Measurements from ENCODE around the gene VIT.

Gene VIT

DNA sequence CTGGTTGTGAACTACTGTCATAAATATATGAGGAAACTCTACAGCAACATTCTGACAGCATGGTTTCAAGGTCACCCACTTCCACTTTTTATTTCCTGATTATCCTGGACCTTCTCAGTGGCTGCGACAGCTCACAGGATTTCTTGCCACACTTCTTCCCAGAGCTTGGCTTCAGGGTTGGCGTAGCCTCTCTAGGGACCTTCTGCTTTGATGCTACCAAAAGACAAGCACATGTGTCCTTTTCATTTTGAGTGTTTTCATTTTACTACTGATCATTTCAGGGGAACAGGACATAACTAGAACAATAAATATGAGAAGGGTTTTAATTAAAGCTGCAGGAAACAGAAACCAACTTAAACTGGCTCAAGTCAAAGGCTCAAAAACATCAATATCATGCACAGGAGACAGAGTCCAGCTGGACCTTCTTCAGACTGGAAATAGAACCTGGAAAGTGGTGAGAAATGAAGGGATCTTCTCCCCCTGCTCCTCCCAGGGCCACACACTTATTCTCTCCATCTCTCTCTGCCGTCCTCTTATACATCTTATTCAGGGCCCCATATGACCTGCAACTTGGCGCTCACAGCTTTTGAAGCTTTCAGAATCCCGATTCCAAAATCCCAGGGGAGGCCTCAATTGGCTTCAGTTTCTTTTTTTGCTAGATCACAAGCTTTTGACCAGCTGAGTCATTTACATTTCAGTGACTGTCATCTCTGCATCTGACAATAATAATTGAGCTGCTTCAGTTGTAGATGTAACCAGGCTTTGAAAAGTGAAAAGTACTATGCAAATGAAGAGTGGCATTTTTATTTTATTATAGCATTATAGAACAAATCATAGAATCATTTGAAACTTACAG is 9.7 kb downstream of the VIT start:
- no peaks in the 10 kb centered on the region for H3K9me3 ChIP-seq (ENCODE audit: low read length)
- H3K27me3 ChIP-seq (ENCODE audit: insufficient read depth, low read length), result no peaks in the 10 kb centered on the region
- H3K4me1 ChIP-seq (ENCODE audit: insufficient read depth, low read length), result no peaks in the 10 kb centered on the region
- H3K4me3 ChIP-seq (ENCODE audit: low read length), result no peak overlapping the region
- H3K36me3 ChIP-seq (ENCODE audit: insufficient read depth, low read length), result no peaks in the 10 kb centered on the region
- no peak overlapping the region for H2AFZ ChIP-seq (ENCODE audit: low read depth, low read length)

DNA sequence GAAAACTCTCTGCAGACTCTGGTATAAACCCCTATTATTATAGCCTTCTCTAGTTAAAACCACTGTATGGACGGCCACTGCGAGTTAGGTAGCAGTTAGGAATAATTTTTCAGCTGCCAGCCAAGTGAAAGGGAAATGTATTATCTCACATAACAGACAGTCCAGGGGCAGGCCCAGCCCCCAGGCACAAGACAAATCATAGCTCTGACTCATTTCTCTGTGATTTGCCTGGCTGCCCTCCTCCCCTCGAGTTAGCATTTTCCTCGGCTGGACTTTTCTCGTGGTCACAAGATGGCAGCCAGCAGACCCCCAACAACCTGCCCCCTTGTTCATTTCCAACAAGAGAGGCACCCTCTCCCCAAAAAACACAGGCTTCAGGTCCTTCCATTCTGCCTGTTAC is 10.5 kb downstream of the VIT start:
- Histone ChIP-seq H3K36me3 (ENCODE audit: insufficient read depth, low read length) (no peaks in the 10 kb centered on the region), H3K27me3 (ENCODE audit: insufficient read depth, low read length) (no peaks in the 10 kb centered on the region), H2AFZ (ENCODE audit: low read depth, low read length) (no peak overlapping the region), H3K9me3 (ENCODE audit: low read length) (no peaks in the 10 kb centered on the region), H3K4me1 (ENCODE audit: insufficient read depth, low read length) (peaks cover 2% of the 10 kb centered on the region), H3K4me3 (ENCODE audit: low read length) (no peak overlapping the region)

DNA sequence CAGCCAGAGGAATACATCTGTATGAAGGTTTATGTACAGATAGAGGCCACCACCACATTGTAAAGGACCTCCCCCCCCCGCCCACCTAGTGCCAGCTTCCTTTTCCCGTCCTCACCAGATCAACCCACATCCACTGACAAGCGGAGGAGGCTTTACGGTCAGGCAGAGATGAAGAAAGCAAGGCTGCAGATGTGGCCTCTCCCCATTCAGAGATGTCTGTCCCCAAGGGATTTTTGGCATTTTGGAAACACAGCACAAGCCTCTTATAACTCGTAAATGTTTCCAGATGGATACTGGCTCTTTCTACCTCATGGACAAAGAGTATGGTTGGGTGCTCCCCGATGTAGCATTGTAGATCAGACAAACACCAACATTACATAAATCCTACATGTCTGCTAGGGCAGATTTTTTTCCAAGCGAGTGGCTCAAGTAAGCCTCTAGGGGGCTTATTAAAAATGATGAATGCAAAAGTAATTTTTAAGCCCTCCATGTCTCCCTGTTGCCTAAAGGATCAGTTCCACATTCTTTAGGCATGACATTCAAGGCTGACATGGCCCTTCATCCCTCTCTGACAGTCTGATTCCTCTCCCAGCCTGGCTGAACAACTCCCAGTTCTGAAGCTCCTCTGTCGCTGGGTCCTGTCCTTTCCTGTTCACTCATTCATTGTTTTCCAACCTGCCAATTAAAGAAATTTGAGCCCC is 11.7 kb downstream of the VIT start:
- Histone ChIP-seq H3K27me3 (ENCODE audit: insufficient read depth, low read length) (no peaks in the 10 kb centered on the region), H2AFZ (ENCODE audit: low read depth, low read length) (no peak overlapping the region), H3K4me1 (ENCODE audit: insufficient read depth, low read length) (peaks cover 2% of the 10 kb centered on the region), H3K36me3 (ENCODE audit: insufficient read depth, low read length) (no peaks in the 10 kb centered on the region), H3K9me3 (ENCODE audit: low read length) (no peaks in the 10 kb centered on the region), H3K4me3 (ENCODE audit: low read length) (no peak overlapping the region)

DNA sequence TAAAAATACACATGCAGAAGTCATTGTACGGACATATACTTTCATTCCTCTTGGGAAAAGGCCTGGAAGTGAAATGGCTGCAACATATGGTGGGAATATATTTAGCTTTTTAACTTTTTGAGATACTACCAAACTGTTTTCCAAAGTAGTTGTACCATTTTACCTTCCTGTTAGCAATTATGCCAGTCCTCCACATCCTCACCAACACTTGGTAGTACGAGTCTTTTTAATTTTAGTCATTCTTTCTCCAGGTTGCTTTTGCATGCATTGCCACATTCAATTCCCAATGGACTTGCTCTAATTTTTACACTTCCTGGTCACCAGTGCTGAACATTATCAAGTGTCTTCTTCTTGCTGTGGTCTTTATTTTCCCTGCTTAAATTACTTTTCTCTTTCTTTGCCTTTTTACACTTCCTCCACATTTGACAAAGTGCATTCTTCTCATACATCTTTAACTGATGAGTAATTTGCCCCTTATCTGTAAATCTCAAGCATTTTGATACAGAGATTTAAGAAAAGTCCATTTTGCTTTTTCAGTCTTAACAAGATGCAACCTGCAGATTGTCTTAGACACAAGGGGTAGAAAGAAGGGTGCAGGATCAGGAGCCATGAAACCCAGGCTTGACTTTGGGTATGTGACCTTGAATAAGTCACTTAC is 14.5 kb downstream of the VIT start:
- Histone ChIP-seq H3K4me3 (ENCODE audit: low read length) (no peak overlapping the region), H2AFZ (ENCODE audit: low read depth, low read length) (no peak overlapping the region), H3K9me3 (ENCODE audit: low read length) (no peaks in the 10 kb centered on the region), H3K4me1 (ENCODE audit: insufficient read depth, low read length) (peaks cover 2% of the 10 kb centered on the region), H3K36me3 (ENCODE audit: insufficient read depth, low read length) (no peaks in the 10 kb centered on the region), H3K27me3 (ENCODE audit: insufficient read depth, low read length) (no peaks in the 10 kb centered on the region)

DNA sequence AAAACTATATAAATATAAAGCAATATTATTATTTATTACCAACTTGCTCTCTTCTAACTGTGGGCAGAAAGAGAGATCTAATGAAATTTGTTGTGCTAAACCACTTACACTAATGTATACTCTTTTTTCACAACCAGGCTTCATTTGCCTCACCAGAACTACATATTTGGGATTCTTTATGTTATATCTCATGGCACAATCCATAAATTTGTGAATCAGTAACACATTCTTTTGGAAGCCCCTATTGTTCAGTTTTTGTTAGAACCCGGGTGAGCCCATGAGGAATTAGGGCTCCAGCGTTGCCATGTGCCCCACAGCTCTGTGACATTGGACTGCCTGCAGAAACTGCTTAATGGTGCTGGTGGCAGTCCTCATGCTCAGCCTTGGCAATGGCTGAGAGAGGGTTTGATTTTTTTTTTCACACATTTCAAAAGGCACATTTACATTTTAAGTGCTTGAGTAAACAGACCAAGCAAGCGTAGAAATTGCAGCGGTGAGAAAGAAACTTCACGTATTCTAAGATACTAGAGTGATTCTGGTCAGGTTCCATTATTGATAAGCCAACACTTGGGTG is 15.3 kb downstream of the VIT start:
- H2AFZ ChIP-seq (ENCODE audit: low read depth, low read length), result no peak overlapping the region
- H3K4me1 ChIP-seq (ENCODE audit: insufficient read depth, low read length), result peaks cover 2% of the 10 kb centered on the region
- no peaks in the 10 kb centered on the region for H3K27me3 ChIP-seq (ENCODE audit: insufficient read depth, low read length)
- no peaks in the 10 kb centered on the region for H3K9me3 ChIP-seq (ENCODE audit: low read length)
- H3K4me3 ChIP-seq (ENCODE audit: low read length), result no peak overlapping the region
- H3K36me3 ChIP-seq (ENCODE audit: insufficient read depth, low read length), result no peaks in the 10 kb centered on the region

DNA sequence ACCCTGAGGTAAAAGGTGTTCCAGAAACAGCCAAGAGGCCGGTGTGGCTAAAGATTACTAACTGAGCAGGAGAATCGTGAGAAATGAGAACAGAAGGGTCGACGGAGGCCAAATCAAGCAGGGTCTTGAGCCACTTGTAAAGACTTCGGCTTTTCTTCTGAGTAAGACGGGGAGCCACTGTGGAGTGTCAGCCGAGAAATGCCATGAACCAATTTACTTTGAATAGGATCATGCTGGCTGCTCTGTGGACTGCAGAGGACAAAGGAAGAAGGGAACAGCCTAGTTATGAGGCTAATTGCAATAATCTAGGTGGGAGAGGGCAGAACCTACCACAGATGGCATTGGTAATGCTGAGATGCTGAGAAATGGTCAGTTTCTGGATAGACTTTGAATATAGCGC is 16.8 kb downstream of the VIT start:
- Histone ChIP-seq H3K36me3 (ENCODE audit: insufficient read depth, low read length) (no peaks in the 10 kb centered on the region), H2AFZ (ENCODE audit: low read depth, low read length) (no peak overlapping the region), H3K9me3 (ENCODE audit: low read length) (no peaks in the 10 kb centered on the region), H3K4me3 (ENCODE audit: low read length) (no peak overlapping the region), H3K4me1 (ENCODE audit: insufficient read depth, low read length) (peaks cover 2% of the 10 kb centered on the region), H3K27me3 (ENCODE audit: insufficient read depth, low read length) (no peaks in the 10 kb centered on the region)

DNA sequence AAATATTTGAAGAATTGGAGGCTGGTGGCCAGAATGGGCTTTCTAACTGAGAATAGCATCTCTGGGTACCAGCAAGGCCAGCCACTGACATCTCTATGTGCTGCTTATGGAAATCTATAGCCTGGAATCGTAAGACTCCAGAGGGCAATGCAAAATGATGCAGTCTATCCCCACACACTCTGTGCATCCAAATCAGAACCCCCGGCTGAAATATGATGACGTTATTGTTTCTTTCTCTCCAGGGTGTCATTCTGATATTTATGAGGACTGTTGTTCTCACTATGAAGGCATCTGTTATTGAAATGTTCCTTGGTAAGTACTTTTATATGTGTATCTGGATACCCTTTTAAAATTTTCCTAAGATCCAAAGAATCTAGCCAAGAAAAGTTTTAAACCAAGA is 19.6 kb downstream of the VIT start:
- no peak overlapping the region for H2AFZ ChIP-seq (ENCODE audit: low read depth, low read length)
- no peaks in the 10 kb centered on the region for H3K27me3 ChIP-seq (ENCODE audit: insufficient read depth, low read length)
- no peaks in the 10 kb centered on the region for H3K36me3 ChIP-seq (ENCODE audit: insufficient read depth, low read length)
- no peak overlapping the region for H3K4me3 ChIP-seq (ENCODE audit: low read length)
- H3K9me3 ChIP-seq (ENCODE audit: low read length), result peaks cover 1% of the 10 kb centered on the region
- H3K4me1 ChIP-seq (ENCODE audit: insufficient read depth, low read length), result peaks cover 2% of the 10 kb centered on the region

DNA sequence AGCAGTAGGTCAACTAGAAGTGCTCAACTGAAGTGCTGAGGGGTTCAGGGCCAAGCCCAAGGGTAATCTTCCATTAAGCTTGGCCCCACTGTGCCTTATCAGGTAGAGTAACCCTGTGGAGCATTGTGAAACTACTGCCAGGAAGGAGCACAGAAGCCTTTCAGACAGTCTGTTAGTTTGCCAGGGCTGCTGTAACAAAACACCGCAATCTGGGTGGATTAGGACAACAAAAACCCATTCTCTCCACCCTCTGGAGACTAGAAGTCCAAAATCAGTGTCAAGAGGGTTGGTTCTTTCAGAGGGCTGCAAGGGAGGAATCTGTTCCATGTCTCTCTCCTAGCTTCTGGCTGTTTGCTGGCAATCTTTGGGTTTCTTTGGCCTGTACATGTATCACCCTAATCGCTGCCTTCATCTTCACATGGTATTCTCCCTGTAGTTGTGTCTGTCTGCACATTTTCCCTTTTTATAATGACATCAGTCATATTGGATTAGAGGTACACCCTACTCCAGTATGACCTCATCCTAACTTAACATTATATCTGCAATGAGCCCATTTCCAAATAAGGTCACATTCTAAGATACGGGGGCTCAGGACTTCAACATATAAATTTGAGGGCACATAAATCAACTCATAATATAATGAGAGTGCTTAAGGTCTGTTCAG is 21.2 kb downstream of the VIT start:
- H3K27me3 ChIP-seq (ENCODE audit: insufficient read depth, low read length), result no peaks in the 10 kb centered on the region
- no peaks in the 10 kb centered on the region for H3K36me3 ChIP-seq (ENCODE audit: insufficient read depth, low read length)
- no peak overlapping the region for H3K4me3 ChIP-seq (ENCODE audit: low read length)
- H2AFZ ChIP-seq (ENCODE audit: low read depth, low read length), result no peak overlapping the region
- peaks cover 1% of the 10 kb centered on the region for H3K9me3 ChIP-seq (ENCODE audit: low read length)
- H3K4me1 ChIP-seq (ENCODE audit: insufficient read depth, low read length), result no peaks in the 10 kb centered on the region

DNA sequence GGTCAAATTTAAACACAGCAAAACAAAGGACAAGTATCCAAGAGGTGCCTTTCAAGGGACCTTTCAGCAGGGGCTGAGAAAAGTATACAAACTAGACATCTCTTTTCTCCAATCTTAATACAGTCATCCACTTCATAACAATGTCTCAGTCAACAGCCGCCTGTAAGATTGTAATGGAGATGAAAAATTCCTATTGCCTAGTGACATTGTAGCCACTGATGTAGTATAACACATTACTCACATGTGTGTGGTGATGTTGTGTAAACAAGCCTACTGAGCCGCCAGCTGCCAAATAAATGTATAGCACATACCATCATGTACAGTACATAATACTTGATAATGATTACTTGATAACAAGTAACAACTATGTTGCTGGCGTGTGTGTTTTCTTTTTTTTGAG is 31.0 kb downstream of the VIT start:
- no peaks in the 10 kb centered on the region for H3K9me3 ChIP-seq (ENCODE audit: low read length)
- H2AFZ ChIP-seq (ENCODE audit: low read depth, low read length), result no peak overlapping the region
- no peak overlapping the region for H3K4me3 ChIP-seq (ENCODE audit: low read length)
- no peaks in the 10 kb centered on the region for H3K36me3 ChIP-seq (ENCODE audit: insufficient read depth, low read length)
- H3K27me3 ChIP-seq (ENCODE audit: insufficient read depth, low read length), result no peaks in the 10 kb centered on the region
- H3K4me1 ChIP-seq (ENCODE audit: insufficient read depth, low read length), result peaks cover 11% of the 10 kb centered on the region

DNA sequence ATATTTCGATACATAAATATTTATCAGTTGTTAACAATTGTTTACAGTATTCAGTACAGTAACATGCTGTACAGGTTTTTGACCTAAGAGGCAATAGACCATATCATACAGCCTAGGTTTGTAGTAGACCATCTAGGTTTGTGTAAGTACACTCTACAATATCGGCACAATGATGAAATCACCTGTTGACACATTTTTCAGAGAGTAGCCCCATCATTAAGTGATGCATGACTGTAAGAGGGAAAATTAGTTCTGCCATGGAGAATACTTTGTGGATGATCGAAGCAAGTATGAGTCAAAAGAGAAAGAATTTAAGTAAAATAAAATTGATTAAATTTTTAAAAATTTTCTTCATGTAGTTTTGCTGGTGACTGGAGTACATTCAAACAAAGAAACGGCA is 32.6 kb downstream of the VIT start:
- Histone ChIP-seq H3K4me1 (ENCODE audit: insufficient read depth, low read length) (peaks cover 15% of the 10 kb centered on the region), H3K4me3 (ENCODE audit: low read length) (no peak overlapping the region), H3K36me3 (ENCODE audit: insufficient read depth, low read length) (no peaks in the 10 kb centered on the region), H3K9me3 (ENCODE audit: low read length) (no peaks in the 10 kb centered on the region), H3K27me3 (ENCODE audit: insufficient read depth, low read length) (no peaks in the 10 kb centered on the region), H2AFZ (ENCODE audit: low read depth, low read length) (no peak overlapping the region)

DNA sequence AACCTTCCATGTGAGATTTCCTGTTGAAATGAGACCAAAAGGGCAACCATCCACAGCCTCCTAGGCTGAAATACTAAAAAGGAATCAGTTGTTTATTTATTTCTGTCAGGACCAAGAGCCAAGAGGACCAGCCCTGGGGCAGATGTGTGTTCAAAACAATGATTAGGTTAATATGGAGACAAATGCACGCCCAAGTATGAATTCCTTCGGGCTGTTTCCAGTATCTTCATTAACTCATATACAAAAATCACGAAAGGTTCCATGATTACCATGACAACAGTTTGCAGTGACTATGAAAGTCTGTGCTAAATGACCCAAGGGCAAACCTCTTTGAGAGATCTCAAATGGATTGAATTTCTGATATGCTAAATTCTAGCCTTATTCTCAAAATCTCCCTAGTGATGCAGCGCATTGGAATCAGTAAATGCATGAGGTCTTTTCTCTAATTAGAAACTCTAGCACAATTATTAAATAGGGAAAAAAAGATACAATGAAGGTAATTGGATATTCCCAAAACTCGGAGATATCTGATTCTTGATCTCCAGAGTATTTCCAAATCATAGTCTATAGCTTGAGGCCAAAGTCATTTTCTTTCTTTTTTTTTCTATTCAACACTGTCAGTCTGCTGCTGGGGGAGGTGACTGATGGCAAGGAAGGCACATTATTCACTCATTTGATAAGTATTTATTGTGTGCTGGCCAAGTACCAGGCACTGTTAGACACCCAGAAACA is 35.6 kb downstream of the VIT start:
- Histone ChIP-seq H3K36me3 (ENCODE audit: insufficient read depth, low read length) (no peaks in the 10 kb centered on the region), H3K9me3 (ENCODE audit: low read length) (no peaks in the 10 kb centered on the region), H2AFZ (ENCODE audit: low read depth, low read length) (no peak overlapping the region), H3K4me1 (ENCODE audit: insufficient read depth, low read length) (peaks cover 15% of the 10 kb centered on the region), H3K4me3 (ENCODE audit: low read length) (no peak overlapping the region), H3K27me3 (ENCODE audit: insufficient read depth, low read length) (no peaks in the 10 kb centered on the region)

DNA sequence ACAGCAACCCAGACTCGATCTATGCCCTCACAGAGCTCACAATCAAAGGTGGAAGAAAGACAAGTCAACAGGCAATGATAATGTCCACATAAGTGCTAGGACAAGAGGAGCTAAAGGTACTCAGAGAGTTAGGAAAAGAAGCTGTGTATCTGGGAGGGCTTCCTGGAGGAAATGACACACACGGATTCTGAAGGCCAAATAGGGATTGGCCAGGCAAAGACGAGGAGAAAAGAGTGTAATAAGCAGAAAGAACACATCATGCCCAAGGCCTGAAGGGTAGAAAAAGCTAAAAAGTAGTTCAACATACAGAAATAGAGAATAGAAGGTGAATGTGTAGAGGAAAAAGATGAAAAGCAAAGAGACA is 36.1 kb downstream of the VIT start:
- no peak overlapping the region for H2AFZ ChIP-seq (ENCODE audit: low read depth, low read length)
- H3K4me1 ChIP-seq (ENCODE audit: insufficient read depth, low read length), result peaks cover 15% of the 10 kb centered on the region
- H3K4me3 ChIP-seq (ENCODE audit: low read length), result no peak overlapping the region
- no peaks in the 10 kb centered on the region for H3K27me3 ChIP-seq (ENCODE audit: insufficient read depth, low read length)
- no peaks in the 10 kb centered on the region for H3K36me3 ChIP-seq (ENCODE audit: insufficient read depth, low read length)
- H3K9me3 ChIP-seq (ENCODE audit: low read length), result no peaks in the 10 kb centered on the region
